Breast epithelium (tissue), 3 donors: ENCODE results near the gene DNAH10.

Source experiments
- POLR2A ChIP-seq: fragments of 450-650 bp; IDR thresholded peaks from one replicate; pipeline ENCODE4 v1.6.1; 2016; ENCODE audit warnings: antibody characterized with exemption, mild to moderate bottlenecking, moderate library complexity
- POLR2AphosphoS5 ChIP-seq, 3 donors: sonication (generic); formaldehyde crosslinking; IDR thresholded peaks; one replicate each; pipeline ENCODE4 v1.6.1; 2017; ENCODE audit warnings: antibody characterized with exemption in 3 of 3
- TF ChIP-seq, protein P1 (sequence below), 3 donors: fragments of 450-650 bp; IDR thresholded peaks; one replicate each; pipeline ENCODE4 v1.5.1; 2016 to 2017; ENCODE audit warnings: antibody characterized with exemption in 3 of 3, mild to moderate bottlenecking in 3 of 3, moderate library complexity in 3 of 3

- TF ChIP-seq POLR2AphosphoS5 (IDR thresholded peaks at IDR 0.05) (no peak), POLR2A (no peak)
- TF ChIP-seq, protein P1, sequence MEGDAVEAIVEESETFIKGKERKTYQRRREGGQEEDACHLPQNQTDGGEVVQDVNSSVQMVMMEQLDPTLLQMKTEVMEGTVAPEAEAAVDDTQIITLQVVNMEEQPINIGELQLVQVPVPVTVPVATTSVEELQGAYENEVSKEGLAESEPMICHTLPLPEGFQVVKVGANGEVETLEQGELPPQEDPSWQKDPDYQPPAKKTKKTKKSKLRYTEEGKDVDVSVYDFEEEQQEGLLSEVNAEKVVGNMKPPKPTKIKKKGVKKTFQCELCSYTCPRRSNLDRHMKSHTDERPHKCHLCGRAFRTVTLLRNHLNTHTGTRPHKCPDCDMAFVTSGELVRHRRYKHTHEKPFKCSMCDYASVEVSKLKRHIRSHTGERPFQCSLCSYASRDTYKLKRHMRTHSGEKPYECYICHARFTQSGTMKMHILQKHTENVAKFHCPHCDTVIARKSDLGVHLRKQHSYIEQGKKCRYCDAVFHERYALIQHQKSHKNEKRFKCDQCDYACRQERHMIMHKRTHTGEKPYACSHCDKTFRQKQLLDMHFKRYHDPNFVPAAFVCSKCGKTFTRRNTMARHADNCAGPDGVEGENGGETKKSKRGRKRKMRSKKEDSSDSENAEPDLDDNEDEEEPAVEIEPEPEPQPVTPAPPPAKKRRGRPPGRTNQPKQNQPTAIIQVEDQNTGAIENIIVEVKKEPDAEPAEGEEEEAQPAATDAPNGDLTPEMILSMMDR (IDR thresholded peaks at IDR 0.05): no peak
Observed at GRCh38 chr12:123903301-123904065, 141.4 kb downstream of the DNAH10 start.
